SU-DHL-6 (cell line): Measurements from ENCODE around the gene TIMM44.

Source experiments
- H2AFZ ChIP-seq: fragments of 200-600 bp; sonication (generic); 2 replicates; pipeline ENCODE4 v1.6.1; 2014; ENCODE audit warnings: low read depth, mild to moderate bottlenecking, moderate library complexity, mixed read lengths, antibody characterized with exemption, low read length; ENCODE audit not compliant: severe bottlenecking
- H3F3A ChIP-seq: fragments of 200-600 bp; shearing (Covaris generic); 2 replicates; pipeline ENCODE4 v1.6.0; 2016; ENCODE audit warnings: antibody characterized with exemption, mild to moderate bottlenecking; ENCODE audit not compliant: insufficient read depth
- H3K27ac ChIP-seq: fragments of 200-600 bp; sonication (generic); 2 replicates; pipeline ENCODE4 v1.5.1; 2016; ENCODE audit warnings: low read depth, mild to moderate bottlenecking, low read length, moderate library complexity, mixed read lengths
- H3K27me3 ChIP-seq: fragments of 200-600 bp; sonication (generic), shearing (Covaris generic); 2 replicates; pipeline ENCODE4 v1.6.0; 2014; ENCODE audit warnings: mild to moderate bottlenecking, low read length
- H3K36me3 ChIP-seq: fragments of 200-600 bp; sonication (generic); 2 replicates; pipeline ENCODE4 v1.6.1; 2014; ENCODE audit warnings: mild to moderate bottlenecking, low read length, mixed read lengths
- H3K4me2 ChIP-seq: fragments of 300-600, 200-600 bp; shearing (Covaris generic), sonication (generic); 2 replicates; pipeline ENCODE4 v1.6.0; 2014; ENCODE audit warnings: low read length, low read depth, mild to moderate bottlenecking; ENCODE audit not compliant: poor library complexity, severe bottlenecking
- H3K4me3 ChIP-seq: fragments of 200-600 bp; sonication (generic); 2 replicates; pipeline ENCODE4 v1.5.1; 2014; ENCODE audit warnings: antibody characterized with exemption, low read length, mild to moderate bottlenecking, mixed read lengths; ENCODE audit not compliant: insufficient read depth, poor library complexity, severe bottlenecking
- H3K79me2 ChIP-seq: fragments of 200-600 bp; sonication (generic); 2 replicates; pipeline ENCODE4 v1.6.1; 2014; ENCODE audit warnings: mild to moderate bottlenecking, low read length, moderate library complexity; ENCODE audit not compliant: insufficient read depth
- H3K9ac ChIP-seq: fragments of 200-600 bp; sonication (generic); 2 replicates; pipeline ENCODE4 v1.7.0; 2014; ENCODE audit warnings: mild to moderate bottlenecking, low read length
- H3K9me2 ChIP-seq: fragments of 200-600 bp; sonication (generic); replicated peaks from 2 replicates; pipeline ENCODE4 v1.6.1; 2014; ENCODE audit warnings: low read length; ENCODE audit not compliant: insufficient read depth
- H3K9me3 ChIP-seq: fragments of 200-600 bp; sonication (generic); 2 replicates; pipeline ENCODE4 v1.6.1; 2014; ENCODE audit warnings: low read length, mixed read lengths; ENCODE audit not compliant: insufficient read depth
- H4K20me1 ChIP-seq: fragments of 200-600 bp; sonication (generic); 2 replicates; pipeline ENCODE4 v1.6.1; 2014; ENCODE audit warnings: low read depth, mild to moderate bottlenecking, antibody characterized with exemption, low read length, moderate library complexity, mixed read lengths
- EZH2phosphoT487 ChIP-seq: fragments of 200-600 bp; sonication (generic), shearing (Covaris generic); conservative IDR thresholded peaks from 2 replicates; pipeline ENCODE4 v1.6.1; 2018; ENCODE audit warnings: mild to moderate bottlenecking, antibody characterized with exemption, low read length, moderate library complexity, mixed read lengths
- TF ChIP-seq, protein P1 (sequence below): fragments of 200-600 bp; sonication (generic); IDR thresholded peaks from one replicate; pipeline ENCODE4 v1.5.1; 2017; ENCODE audit warnings: antibody characterized with exemption, mild to moderate bottlenecking, low read length, moderate library complexity; ENCODE audit not compliant: insufficient read depth, poor library complexity, severe bottlenecking

Gene TIMM44

DNA sequence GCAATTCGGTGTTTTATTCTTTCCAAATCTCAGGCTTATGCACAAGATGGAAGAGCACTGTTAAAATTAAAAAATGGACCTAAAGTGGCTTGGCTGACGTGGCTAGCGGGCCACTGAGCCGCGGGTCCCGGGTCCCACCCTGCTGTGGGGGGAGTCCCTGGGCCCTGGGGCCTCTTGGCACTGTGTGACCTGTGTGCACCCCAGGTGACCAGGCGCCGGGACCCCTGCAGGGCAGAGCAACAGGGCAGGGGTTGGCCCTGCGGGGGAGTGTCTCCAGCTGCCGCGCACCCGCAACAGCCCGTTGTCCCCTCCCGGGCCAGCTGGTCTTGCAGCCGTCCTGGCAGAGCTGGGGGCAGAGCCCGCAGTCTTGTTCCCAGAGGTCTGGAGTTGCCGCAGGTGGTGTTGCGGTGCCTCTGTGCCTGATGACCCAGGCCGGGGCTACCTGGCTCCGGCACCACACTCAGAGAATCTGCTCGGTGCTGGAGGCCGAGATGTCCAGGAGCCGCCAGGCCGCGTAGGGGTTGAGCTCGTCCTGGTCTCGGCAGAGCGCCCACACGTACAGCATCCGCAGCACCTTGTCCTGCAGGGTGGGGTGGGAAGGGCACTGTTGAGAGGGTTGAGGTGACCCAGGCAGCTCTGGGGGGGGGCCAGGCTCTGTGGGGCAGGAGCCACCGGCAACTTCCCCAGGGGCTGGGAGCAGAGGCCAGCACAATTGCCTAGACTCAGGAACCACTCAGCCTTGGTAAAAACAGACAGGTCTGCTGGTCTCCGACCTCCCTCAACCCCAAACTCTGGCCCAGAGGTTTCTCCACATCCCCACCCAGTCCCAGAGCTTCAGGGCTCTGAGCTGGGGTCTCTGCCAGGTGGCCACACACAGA, 16.5 kb downstream of the TIMM44 start:
- Histone ChIP-seq H2AFZ (no peak overlapping the region), H3F3A (peaks cover 5% of the 10 kb centered on the region; the same call in 1 of the 2 replicates), H3K9me3 (no peaks in the 10 kb centered on the region), H3K27ac (no peak overlapping the region), H3K9me2 (no peaks in the 10 kb centered on the region), H3K4me2 (no peak overlapping the region), H4K20me1 (no peaks in the 10 kb centered on the region), H3K79me2 (no peaks in the 10 kb centered on the region), H3K4me3 (no peak overlapping the region), H3K9ac (no peak overlapping the region), H3K27me3 (no peaks in the 10 kb centered on the region), H3K36me3 (no peaks in the 10 kb centered on the region)
- TF ChIP-seq EZH2phosphoT487 = no peak
- TF ChIP-seq, protein P1, sequence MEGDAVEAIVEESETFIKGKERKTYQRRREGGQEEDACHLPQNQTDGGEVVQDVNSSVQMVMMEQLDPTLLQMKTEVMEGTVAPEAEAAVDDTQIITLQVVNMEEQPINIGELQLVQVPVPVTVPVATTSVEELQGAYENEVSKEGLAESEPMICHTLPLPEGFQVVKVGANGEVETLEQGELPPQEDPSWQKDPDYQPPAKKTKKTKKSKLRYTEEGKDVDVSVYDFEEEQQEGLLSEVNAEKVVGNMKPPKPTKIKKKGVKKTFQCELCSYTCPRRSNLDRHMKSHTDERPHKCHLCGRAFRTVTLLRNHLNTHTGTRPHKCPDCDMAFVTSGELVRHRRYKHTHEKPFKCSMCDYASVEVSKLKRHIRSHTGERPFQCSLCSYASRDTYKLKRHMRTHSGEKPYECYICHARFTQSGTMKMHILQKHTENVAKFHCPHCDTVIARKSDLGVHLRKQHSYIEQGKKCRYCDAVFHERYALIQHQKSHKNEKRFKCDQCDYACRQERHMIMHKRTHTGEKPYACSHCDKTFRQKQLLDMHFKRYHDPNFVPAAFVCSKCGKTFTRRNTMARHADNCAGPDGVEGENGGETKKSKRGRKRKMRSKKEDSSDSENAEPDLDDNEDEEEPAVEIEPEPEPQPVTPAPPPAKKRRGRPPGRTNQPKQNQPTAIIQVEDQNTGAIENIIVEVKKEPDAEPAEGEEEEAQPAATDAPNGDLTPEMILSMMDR = no peak

DNA sequence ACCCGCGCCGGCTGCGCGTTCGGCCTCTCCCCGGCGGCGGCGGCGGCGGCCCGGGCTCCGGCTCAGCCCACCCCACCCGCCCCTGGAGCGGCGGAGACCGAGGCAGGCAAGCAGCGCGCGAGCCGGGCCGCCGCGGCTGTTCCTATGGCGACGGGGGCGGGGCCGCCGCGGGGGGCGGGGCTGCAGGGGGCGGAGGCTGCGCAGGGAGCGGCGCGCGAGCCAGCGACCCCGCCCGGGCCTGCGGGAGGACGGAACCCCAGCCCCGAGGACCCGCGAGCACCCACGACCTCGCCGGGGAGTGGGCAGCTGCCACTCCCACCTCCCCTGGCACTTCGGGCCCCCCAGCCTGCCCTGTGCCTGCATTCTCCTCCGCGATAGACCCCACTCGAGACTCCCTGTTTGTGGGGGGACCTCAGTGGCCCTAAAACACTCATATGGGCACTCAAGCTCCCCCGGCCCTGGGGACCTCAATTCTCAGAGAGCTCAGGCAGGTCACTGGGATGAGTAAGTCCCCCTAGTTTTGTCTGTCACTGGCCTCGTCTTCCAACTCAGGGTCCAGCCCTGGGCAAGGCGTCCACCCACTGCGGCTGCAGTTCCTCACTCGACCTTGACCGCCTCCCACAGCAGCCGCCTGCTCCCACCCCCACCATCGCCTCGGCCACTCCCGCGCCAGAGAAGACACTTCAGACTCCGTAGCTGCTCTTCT, 17.3 kb downstream of the TIMM44 start, which contains the start of gene CTXN1:
CTXN1 (minus strand) TSS at position 115 of the 706 bp plus-strand sequence. CDS start 597 bp downstream, outside the sequence.
- Histone ChIP-seq H3K27me3 (no peaks in the 10 kb centered on the region), H3K27ac (no peak within 1 kb of the TSS), H3K9me3 (no peaks in the 10 kb centered on the region), H3K9me2 (no peaks in the 10 kb centered on the region), H3K4me3 (peak within 1 kb of the TSS; percentile 38), H2AFZ (peak within 1 kb of the TSS; percentile 19), H3K4me2 (peak within 1 kb of the TSS; percentile 54), H3K36me3 (no peaks in the 10 kb centered on the region), H3F3A (peaks cover 5% of the 10 kb centered on the region; the same call in 1 of the 2 replicates), H3K79me2 (no peaks in the 10 kb centered on the region), H4K20me1 (no peaks in the 10 kb centered on the region), H3K9ac (peak within 1 kb of the TSS; percentile 24; the same call in 1 of the 2 replicates)
- TF ChIP-seq, protein P1 = no peak
- no peak for TF ChIP-seq EZH2phosphoT487

DNA sequence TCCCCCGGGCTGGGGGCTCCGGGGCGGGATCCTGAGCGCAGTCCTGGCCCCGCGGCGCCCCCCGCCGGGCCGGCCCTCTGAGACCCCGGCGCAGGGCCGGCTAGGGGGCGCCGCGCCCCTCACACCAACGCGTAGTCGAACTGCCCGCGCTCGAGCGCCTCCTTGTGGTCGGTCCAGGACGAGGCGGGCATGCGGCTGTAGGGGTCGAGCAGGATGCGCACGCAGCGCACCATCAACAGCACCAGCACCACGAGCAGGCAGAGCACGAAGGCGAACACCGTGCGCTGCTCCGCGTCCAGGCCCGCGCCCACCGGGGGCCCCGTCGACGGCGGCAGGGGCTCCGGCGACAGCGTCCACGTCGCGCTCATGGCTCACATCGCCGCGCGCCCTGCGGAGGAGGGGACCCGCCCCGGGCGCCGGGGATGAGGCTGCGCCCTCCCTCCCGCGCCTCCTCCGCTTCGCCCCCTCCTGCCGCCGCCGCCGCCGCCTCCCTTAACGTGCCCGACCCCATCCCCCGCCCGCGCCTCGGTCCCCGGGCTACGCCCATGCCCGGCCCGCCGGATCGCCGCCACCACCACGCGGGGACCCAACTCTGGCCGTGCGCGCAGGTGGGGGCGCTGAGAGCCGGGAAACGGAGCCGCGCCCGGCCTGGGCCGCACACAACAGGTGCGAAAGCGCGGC, 18.2 kb downstream of the TIMM44 start:
- Histone ChIP-seq H4K20me1 (no peaks in the 10 kb centered on the region), H3K27me3 (no peaks in the 10 kb centered on the region), H3K9me3 (no peaks in the 10 kb centered on the region), H3K4me2 (peak overlapping the region; percentile 54), H3K27ac (no peak overlapping the region), H3K9ac (peak overlapping the region; percentile 24; the same call in 1 of the 2 replicates), H3F3A (peaks cover 5% of the 10 kb centered on the region; the same call in 1 of the 2 replicates), H2AFZ (peak overlapping the region; percentile 19), H3K9me2 (no peaks in the 10 kb centered on the region), H3K79me2 (no peaks in the 10 kb centered on the region), H3K36me3 (no peaks in the 10 kb centered on the region), H3K4me3 (peak overlapping the region; percentile 38)
- TF ChIP-seq, protein P1 = peak; percentile 77
- TF ChIP-seq EZH2phosphoT487 = no peak
